HG02943 (cell line): ENCODE results near the gene CDC42EP4.

Experiments
- ATAC-seq: cut with Tn5 transposase; IDR thresholded peaks from one replicate; pipeline ENCODE4 v1.9.1; 2021; ENCODE audit warnings: mild to moderate bottlenecking, low read depth, moderate library complexity; ENCODE audit not compliant: unreplicated experiment

The CDC42EP4 gene, protein sequence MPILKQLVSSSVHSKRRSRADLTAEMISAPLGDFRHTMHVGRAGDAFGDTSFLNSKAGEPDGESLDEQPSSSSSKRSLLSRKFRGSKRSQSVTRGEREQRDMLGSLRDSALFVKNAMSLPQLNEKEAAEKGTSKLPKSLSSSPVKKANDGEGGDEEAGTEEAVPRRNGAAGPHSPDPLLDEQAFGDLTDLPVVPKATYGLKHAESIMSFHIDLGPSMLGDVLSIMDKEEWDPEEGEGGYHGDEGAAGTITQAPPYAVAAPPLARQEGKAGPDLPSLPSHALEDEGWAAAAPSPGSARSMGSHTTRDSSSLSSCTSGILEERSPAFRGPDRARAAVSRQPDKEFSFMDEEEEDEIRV

DNA sequence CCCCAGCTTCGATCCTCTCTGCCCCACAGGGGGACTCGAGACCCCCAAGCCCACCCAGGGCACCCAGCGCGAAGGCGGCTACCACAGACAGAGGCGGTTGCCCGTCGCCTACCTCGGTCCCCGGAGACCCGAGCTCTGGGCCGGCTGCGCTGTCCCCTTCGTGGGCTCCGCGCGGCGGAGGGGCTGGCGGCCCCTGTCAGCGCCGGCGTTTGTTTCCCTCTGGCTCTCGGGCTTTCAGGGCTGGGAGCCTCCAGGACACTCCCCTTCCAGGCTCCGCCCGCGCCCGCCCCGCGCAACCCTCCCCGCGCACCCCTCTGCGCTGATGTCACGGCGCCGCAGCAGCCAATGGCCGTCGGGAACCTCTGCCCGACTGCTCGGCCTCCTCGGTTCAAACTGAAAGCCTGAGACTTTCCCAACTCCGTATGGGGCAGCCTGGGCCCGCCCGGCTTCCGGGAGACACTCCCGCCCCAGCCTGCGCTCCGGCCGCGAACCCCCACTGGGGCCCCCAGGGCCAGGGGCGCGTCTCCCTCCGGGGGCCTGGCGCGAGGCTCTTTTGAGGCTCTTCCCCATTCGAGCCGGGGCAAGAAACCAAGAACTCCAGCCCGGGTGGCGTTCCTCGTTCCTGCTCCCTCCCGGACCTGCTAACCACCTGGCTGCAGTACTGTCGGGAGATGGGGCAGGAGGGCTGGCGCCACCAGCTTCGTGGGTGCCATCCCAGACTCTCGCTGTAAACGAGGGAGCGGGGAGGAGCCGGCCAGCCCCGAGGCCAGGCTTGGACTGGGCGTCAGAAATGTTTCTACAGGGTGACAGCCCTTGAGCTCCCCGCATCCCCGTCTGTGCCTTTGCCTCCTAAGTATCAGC is at the start of gene CDC42EP4:
CDC42EP4 (minus strand) TSS at position 221 of the 861 bp plus-strand sequence. CDS start 25,501 bp downstream, outside the sequence.
- ATAC-seq, result peak; percentile 79

DNA sequence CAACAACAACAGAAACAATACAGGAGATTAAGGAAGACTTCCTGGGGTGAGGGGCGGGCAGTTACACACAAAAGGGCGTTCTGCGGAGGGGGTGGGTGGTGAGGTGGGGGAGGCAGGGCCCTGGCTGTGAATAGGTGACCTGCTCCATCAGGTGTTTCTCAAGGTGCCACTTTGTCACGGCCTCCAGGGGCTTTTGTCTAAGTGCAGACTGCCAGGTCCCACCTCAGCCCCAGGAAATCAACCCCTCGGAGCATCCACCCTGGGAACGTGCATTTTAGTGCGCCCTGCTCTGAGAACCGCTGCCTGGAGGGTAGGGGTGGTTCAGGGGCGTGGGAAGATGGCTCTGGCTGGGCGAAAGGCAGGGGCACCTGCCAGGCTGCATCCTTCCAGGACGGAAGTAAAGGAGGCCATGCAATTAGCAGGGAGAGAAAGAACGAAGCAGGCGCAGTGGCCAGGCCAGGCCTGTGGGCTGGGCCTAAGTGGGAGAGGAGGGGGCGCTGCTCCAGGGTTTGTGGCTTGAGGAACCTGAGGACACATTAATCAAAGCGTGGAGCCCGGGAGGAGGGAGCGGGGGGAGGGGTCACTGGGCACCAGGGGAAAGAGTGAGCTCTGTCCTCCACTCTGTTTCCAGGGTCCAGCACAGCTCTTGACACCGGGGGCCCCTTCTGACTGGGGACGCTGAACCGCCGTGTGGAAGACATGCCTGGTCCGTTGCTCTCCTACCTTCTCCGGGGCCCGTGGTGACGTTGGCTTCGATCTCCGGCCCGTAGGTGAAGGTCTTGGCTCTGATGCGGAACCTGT is 49.4 kb upstream of the CDC42EP4 start:
- ATAC-seq, result no peak

DNA sequence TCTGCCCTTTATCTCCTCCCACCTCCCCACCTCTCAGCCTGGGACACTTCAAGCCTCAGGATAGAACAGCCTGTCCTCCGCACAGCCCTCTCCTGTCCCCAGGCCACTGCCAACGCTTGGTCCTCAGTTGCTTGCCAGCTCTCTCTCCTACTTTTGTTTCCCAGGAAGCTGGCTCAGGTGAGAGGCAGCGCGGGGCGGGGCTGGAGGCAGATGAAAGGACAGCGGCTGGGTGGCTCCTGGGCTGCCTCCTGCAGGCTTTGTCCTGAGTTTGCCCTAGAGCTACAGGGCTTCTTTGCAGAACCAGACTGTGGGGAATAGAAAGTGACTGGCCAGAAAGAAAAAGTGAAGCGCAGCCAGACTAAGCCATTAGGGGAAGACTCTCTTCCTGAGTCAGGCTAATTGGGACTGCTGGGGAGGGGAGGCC is 48.2 kb upstream of the CDC42EP4 start:
- no peak for ATAC-seq

DNA sequence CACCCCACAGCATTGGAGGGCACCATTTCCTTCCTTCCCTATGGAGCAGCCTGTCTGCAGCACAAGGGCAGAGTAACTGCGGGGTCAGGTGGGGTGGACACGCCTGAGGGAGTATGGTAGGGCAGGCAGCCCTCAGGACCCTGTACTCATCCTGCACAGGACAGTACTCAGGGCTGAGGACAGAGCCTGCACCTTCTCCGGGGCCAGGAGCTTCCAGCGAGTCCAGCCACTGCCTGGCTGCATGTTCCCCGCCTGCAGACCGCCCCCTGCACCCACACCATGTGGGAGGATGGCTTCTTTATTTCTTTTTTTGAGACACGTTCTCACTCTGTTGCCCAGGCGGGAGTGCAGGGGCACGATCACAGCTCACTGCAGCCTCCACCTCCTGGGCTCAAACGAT is 47.6 kb upstream of the CDC42EP4 start:
- ATAC-seq, result no peak

DNA sequence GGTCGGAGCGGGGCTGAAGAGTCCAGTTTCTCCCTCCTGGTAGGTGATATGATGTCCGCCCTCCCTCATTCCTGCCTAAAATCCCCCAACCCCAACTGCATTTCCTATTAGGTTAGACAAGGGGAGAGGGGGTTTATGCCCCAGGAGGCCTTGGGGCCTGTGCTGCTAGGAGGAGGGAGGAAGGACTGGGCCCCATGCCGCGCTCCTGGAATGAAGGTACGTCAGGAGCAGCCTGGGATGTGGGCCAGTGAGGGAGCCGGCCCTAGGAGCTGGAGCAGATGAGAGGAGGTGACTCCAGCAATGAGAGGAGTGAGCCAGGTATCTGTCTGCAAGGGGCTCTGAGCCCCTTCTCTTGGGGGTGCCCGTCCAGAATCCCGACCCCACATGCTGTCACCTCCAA is 46.9 kb upstream of the CDC42EP4 start:
- no peak for ATAC-seq

DNA sequence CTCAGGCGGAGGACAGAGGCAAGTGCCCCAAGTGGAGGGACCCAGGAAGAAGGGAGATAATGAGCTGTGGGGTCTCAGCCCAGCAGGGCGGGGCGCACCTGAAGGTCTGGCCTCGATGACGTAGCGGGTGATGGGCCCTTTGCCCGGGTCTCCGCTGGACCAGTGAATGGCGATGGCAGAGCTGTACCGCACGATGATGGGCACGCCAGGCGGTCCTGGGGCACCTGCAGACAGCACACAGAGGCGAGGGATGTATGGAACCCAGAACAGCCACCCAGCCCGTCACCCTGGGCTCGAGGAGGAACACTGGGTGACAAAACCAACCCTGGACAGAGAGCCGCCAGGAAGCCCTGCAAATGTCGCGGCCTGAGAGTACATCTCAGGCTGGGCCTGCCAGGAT is 46.2 kb upstream of the CDC42EP4 start:
- no peak for ATAC-seq

DNA sequence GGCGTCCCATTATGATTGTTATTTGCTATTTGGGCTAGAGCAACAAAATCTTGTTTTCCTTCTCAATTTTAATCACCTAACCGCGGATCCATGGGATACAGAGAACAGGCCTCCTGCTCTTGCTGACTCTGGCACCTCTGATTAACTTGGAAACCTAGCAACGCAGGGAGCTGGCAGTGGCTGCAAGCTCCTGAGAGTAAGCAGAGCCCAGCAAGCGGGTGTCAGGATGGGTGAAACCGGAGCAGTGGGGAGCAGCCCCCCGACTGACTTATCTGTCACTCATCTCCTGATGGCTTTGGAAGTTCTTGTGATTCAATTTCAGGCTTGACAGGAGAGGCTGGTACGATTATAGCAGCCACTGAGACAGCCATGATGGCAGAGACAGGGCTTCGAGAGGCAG is 45.5 kb upstream of the CDC42EP4 start:
- no peak for ATAC-seq

DNA sequence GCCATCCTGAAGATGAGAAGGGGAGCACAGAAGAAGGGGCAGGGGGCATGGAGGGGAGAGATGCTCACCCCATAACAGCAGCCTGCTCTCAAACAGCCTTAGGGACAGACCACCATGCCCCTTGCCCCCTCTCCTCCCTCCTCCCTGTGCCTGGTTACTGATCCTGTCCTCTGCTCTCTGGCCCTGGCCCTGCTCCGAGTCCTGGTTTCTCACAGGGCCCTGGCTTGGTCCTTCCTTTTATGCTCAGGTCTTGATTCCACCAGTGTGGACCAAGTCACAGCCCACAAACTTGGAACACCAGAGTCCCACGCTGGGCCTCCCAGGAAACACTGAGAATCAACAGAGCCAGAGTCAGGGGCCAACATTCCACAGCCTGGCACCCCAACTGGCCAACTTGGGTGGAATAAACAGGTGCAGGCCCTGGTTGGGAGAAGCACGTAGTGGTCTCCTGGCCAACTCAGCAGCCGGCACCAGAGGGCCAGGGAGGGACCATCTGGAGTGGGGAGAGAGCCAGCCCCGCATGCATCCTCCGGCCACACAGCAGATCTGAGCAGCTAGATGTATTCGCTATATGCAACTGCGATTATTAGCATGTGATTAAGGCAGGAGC is 44.9 kb upstream of the CDC42EP4 start:
- no peak for ATAC-seq

DNA sequence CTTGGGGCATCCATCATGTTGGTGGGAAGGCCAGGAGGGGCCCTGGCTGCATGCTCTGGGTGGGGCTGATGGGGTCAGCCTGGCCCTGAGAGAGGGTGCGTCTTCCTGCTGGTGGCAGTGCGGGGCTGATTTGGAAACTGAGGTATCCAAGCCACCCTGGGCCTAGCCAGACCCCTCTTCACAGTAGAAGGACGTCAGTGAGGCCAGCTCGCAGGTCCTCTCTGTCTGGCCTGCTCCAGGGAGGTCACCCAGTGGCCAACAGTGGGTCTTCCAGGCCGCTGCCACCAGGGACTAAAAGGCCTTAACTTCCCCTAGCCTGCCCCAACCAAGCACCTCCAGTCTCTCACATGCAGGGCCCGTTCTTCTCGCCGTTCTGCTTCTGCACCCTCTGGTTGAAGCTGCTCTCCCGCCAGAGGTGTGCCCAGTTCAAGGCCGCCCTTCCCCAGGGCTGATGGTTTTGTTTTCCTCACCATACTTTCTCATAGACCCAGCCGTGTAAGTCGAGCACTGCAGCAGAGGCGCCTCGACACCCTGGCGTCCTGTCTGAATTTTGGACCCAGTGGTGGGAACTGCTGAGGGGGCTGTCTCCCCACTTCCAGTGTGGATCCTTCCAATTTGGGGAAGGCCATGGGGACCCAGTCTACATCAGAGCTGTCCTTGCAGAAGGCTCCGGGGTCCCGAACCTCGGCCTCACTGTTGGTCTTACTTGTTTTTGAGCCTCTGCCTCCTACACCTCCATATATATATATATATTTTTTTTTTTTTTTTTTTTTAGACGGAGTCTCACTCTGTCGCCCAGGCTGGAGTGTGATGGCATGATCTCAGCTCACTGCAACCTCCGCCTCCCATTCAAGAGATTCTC is 42.9 kb upstream of the CDC42EP4 start:
- ATAC-seq, result no peak

DNA sequence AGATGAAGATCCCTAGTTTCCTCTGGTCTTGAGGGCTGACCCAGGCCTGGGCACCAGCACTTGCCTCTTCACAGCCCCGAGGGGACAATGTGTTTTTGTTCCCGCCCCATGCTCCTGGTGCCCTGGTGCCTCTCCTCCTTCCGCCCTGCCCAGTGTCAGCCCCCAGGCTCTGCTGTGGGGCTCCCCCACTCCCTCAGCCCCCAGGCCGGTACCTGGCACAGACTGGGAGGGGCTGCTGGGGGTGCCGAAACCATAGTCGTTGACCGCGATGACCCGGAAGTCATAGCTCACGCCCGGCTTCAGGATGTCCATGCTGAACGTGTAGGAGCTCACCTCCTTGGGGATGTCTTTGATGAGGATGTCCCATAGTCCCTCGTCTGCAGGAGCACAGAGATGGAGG is 40.5 kb upstream of the CDC42EP4 start:
- no peak for ATAC-seq

DNA sequence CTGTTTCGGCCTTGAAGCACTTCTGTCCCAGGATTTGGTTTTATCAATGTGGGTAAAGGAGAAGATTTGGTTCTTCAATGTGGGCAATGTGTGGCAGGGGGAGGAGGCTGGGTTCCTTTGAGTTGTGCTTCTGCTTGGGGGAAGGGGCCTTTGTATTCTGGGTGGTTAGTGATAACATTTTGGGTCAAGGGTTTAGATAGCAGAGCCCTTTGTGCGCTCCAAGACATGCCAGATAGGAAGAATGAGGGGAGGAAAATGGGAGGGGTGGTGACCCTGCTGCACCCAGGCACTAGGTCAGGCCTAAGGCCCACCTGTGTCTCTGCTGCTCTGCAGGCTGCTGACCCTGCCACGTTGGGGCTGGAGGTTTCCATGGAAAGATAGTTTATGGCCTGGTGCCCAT is 40.0 kb upstream of the CDC42EP4 start:
- ATAC-seq, result no peak

DNA sequence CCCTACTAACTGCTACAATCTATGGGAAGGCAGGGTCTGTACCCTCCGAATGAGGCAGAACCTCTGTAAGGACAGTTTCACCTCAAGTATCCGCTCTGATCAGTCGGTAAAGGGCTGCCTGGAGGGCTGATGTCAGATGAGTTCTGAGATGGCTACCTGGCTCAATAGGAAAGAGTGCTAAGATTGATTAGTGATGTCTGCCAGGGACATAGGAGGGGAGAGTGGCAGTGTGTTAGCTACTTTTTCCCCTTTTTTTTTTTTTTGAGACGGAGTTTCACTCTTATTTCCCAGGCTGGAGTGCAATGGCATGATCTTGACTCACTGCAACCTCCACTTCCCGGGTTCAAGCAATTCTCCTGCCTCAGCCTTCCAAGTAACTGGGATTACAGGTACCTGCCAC is 39.1 kb upstream of the CDC42EP4 start:
- no peak for ATAC-seq

DNA sequence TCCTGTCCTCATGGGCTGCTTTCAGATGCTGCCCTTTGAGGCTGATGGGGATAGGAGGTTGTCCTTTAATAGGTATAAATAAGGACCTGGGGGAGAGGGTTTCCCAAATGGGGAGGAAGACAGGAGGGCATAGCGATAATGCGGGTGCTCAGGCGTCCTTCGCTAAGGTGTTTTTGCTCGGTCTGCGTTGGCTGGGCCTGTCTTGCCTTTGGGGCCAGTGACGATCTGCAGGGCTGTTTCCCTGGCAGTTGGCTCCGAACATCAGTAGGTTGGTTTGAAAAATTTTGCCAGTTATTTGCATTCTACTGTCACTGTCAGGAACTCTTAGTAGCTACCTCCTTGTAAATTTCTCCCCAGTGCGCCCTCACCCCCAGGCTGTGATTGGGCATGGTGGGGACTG is 37.8 kb upstream of the CDC42EP4 start:
- no peak for ATAC-seq

DNA sequence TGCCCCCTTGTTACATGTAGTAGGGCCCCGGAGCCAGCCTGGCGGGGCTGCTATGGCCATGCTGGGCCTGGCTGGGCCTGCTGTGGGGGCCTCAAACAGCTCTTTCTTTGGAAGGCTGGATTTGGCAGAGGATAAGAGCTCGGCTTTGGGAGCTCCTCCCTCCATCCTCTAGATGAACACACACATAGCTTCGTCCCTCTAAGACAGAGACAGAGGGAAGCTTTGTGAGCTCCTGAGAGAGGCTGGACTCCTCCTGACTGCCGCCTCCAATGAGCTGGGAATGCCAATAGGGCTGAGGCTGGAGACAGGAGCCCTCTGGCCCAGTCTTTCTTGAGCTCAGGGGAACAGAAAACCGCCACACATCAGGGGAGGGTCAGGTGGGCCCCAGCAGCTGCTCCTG is 37.3 kb upstream of the CDC42EP4 start:
- ATAC-seq, result no peak

DNA sequence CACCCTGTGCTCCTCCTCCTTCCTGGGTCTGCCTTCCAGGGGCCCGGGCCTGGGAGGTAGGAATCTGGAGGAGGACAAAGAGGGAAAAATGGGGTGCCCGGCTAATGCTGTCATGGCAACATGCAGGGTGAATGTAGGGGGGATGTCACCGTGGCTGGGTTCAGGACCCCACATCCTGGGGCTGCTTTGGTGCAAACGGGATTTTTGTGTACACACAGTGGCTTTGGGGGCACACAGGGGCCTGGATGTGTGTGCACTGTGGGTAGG is 37.0 kb upstream of the CDC42EP4 start:
- no peak for ATAC-seq

DNA sequence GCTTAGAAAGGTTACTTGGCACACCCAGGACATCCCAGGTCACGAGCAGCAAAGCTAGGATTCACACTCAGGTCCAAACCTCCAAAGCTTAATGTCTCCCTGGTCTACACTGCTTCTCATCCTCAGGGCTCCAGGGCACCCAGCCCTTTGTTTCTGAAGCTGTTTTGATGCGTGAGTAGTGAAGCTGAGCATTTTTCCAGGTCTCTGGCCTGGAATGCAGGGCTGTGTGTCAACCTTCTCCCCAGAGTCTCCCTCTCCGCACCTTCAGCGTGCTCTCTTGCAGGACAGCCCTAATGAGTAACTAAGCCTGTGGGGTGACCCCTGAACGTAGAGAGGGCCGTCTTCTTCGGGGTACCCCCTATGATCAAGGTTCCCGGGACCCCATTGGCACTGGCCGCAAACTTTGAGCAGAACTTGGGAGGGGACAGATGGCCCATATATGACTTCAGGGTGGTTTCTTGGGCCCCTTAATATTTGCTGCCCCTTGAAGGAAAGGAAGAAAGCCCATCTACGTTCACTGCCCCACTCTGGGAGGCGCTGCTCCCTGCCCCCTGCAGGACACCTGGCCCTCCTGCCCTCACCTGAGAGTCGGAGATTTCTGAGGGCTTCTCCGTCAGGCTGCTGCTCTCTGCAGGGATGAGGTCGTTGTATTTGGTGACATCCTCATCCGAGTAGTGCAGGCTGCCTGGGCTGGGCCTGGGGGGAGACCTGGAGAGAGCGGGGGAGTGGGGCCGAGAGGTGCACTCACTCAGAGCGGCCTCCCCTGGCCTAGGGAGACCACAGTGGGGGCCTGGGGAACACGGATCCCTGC is 36.4 kb upstream of the CDC42EP4 start:
- ATAC-seq, result no peak

DNA sequence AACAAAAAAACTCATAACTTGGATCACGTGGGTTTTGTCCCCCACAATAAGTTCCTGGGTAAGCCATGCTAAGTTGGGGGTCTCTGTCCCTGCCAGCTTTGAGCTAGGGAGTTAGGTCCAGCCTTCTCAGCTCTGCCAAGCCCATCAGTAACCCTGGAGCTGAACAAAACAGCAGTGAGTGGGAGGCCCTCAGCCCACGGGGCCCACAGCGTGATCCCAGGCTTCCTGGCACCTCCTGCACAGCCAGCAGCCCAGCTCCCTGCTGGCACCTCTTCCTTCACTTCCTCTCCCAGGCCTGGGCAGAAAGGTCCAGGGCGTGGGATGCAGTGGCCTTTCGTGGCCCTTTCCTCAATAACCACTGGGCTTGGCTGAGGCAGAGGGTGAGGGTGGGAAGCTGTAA is 35.5 kb upstream of the CDC42EP4 start:
- ATAC-seq, result no peak

DNA sequence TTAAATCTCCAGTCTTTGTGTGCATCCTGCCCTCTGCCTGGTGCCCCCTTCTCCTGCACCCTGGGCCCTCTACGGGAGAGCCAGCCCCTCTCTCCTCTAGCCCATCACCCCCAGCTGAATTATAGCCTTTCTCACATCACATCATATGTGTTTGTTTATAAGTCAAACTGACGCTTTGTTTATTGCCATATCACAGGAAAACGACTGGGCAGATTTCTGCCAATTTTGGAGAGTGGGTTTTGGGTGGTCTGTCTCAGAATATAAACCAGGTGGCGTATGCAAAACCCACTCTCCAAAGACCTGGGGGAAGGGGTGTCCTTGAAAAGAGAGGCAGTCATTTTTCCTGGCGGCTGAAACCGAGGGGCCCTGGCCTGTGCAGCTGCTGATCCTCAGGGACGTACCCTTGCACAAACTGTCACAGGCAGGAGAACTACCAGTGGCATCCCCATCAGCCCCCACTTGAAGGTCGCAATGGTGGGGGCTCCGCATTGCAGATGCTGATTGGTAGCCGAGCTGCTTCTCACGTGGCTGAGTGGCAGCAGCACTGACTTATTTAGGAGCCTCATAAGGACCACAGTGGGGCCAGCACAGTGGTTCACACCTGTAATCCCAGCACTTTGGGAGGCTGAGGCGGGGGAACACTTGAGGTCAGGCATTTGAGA is 34.8 kb upstream of the CDC42EP4 start:
- ATAC-seq, result no peak
